Stimulated activated CD8-positive, alpha-beta memory T cell treated with anti-CD3 and anti-CD28 coated beads, Interleukin-15, amount 100 ng/mL, for 1 hour (primary cell): ENCODE measurements around the gene CCDC73.
A peak's percentile ranks its signal among the peaks of the same experiment; 100 is the strongest.
"Not testable (repeated sequence)": the region's sequence is repeated elsewhere in the genome, so short reads cannot be mapped to it uniquely, and the experiment has no call there.

Source experiments
- DNase-seq: peaks from one replicate; pipeline ENCODE4 v3.0.0-alpha.2; 2020; ENCODE audit warnings: low read depth

The CCDC73 gene

DNA sequence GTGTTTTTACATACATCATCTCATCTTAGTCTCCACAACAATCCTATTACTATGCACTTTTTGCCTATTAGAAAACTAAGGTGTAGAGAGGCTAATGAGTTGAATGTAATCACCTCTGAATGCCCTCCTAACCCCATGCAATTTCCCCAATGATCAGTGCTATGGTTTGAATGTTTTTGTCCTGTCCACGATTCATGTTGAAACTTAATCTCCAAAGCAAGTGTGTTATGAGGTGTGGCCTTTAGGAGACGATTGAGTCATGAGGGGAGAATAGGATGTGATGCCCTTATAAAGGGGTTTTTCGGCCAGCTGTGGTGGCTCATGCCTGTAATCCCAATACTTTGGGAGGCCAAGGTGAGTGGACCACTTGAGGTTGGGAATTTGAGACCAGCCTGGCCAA, 2.0 kb upstream of the CCDC73 start:
- no peak for DNase-seq

DNA sequence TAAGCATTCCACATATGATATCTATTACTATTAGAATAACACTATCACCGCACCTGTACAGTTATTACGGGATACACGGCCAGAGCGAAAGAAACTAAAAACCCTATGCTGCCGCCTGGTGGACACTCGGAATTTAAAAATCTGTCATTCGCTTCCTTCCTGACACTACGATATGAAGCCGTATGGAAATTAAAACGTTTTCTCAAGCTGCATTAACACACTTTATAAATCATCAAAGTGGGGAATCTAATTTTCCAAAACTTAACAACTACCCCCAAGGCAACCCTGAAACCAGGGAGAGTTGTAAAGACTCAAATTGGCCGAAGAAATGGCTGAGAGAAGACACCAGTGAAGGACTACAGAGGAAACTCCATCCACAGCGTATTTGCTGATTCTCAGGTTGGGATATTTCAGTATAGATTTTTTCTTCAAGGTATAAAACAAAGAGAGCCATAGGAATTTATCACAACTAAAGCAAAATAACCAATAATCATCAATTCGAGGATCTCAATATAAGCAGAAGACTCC, 1.4 kb downstream of the CCDC73 start:
- DNase-seq: peak; percentile 42

DNA sequence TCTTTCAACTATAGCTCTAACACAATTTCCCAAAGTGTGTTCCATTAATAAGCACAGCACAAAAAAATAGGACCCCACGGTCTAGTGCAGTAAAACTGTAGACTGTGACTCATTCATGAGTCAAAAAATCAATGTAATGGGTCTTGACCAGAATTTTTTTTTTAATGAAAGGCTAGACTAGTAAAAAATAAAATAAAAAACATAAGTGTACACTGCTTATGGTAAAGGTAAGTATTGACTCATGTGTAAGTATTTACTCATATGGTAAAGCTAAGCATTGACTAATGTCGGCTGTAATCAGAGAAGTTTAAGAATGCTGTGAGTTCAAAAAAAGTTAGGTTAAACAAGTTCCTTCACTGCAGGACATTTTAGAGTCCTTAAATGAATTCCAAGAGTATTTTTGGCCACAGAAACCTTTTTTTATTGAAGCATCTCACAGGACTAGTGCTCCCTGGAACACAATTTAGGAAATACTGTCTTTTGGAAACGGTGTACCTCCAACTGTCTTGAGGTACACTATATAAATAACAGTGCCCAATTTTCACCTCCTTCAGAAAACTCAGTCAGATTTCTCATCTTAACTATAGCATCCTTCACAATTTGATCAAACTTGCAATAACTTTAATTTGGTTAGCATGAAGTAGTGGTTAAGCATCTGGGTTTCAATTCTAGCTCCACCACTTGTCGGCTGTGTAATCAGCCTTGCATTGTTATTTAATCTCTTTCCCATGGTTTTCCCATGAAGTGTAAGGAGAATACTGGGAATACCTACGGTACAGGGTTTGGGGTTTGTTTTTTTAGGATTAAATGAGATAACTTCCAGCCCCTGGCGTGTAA, 2.1 kb downstream of the CCDC73 start:
- DNase-seq: no peak

DNA sequence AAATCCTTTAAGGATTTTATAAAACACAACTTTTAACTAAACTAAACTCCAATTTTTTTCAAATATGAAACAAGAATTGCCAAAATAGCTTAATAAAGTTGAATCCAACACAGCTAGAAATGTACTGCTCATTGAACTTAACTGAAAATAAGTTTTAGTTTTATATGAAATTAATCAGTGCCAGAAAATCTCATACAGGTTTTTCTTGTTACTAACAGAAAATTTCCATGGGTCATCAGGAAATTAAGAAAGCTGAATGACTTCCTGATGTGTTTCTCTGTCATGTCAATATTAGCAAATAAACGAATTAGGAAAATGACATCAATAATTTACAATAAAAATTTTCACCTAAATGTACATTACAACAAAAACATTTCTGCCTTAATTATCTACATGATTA, 3.5 kb downstream of the CCDC73 start:
- no peak for DNase-seq

DNA sequence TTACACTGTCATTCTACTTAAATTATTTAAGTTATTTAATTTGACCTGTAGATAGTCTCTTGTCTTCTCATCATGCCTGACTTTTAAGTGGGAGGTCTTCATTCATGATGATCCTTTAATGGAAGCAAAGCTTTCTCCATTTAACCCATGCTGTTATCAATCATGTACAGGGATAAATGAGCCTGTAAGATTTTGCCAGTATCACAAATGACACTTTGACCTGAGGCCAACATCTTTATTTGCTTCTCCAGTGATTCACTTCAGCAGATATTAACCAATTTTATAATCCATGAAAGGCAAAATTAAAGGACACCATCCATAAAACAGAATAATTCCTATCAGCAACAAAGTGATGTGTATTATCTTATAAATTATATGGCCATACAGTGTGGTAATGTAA, 7.7 kb downstream of the CCDC73 start:
- no peak for DNase-seq

DNA sequence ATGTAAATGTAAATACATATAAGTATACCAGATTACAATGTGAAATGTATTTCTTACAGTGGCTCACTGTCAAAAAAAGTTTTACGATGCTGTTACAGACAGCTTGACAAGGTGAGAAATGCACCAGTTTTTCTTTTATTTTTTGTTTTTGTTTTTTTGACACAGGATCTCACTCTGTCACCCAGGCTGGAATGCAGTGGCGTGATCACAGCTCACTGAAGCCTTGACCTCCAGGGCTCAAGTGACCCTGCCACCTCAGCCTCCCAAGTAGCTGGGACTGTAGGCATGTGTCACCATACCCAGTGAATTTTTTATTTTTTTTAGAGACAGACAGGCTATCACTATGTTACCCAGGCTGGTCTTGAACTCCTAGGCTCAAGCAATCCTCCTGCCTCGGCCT, 9.2 kb downstream of the CCDC73 start:
- DNase-seq: no peak

DNA sequence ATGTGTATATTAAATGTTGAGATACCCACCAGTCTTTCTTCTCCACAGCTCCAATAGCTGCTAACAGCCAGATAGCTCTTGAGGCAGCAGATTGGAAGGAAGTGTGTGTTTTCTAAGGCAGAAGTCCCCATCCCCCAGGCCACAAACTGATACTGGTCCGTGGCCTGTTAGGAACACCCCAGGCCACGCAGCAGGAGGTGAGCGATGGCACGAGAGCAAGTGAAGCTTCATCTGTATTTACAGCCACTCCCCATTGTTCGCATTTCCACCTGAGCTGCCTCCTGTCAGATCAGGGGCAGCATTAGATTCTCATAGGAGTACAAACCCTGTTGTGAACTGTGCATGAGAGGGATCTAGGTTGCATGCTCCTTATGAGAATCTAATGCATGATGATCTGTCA, 12.7 kb downstream of the CCDC73 start:
- DNase-seq: no peak

DNA sequence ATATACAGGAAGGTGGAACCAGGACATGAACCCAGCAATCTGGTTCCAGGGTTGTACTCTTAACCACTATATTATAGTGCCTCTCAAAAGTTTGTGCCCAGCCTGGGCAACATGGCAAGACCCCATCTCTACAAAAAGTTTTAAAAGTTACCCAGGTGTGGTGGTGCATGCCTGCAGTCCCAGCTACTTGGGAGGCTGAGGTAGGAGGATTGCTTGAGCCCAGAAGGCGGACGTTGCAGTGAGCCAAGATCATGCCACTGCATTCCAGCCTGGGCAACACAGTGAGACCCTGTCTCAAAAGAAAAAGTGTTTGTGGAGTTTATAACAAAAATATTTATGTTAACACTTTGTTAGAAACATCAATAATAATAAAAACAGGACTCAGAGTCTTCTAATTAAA, 13.6 kb downstream of the CCDC73 start:
- DNase-seq: not testable (repeated sequence)

DNA sequence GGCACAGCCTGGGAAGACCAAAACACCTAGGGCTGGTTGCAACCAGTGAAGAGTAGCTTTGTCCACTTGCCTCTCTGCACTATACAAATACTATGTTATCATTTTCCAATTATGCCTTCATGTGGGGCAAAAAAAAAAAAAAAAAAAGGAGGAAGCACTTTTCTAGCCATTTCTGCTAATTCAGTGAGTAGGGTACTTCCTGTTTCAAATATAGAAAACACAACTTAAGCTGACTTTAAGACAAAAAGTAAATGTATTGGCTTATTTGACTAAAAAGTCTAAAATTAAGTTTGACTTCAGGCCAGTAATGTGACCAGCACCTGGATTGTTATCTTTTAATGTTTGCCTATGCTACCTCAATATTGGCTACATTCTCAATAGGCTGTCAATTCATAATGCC, 15.3 kb downstream of the CCDC73 start:
- no peak for DNase-seq

DNA sequence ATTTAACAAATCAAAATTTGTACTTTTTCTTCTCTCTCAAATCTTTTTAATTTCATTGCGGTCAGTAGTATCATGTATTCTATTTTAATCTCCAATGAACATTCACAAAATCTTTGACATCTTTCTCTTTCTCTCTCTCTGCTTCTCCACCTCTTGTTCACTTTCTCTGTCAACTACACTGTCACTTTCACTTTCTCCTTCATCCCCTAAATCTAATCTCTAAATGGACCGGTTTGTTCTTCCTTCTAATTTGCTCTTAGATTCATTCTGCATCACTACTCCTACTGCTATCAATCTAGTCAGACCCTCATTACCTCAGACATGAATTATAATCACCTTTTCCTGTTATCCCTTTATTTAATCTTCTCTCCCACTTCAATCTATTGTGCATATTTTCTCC, 18.6 kb downstream of the CCDC73 start:
- no peak for DNase-seq

DNA sequence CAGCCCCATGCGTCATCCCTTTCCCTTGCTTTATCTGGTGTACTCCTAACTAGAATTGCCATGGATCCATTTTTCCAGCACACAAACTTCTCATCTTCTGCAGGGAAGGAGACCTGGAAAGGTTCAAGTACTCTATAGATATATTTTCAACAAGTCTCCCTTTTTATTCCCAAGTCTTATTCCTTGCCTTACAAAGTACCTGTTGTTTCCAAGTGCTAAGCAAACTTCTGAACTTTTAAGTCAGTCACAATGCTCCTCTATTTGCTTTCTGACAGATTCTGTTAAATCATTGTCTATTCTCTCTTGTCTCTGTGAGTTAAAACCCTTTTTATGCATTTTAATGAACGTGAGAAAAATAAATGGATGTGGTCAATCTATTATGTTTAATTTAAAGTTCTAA, 20.4 kb downstream of the CCDC73 start:
- DNase-seq: no peak

DNA sequence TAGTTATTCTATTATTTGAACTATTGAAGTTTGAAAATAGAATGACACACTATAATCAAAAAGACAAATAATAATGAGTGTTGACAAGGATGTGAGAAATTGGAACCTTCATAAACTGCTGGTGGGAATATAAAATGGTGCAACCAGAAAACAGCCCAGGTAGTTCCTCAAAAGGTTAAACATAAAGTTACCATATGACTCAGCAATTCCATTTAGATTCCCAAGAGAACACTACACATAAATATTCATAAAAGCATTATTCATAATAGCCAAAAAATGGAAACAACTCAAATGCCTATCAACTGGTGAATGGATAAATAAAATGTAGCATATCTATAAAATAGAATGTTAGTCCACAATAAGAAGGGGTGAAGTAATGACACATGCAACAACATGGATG, 21.7 kb downstream of the CCDC73 start:
- DNase-seq: no peak

DNA sequence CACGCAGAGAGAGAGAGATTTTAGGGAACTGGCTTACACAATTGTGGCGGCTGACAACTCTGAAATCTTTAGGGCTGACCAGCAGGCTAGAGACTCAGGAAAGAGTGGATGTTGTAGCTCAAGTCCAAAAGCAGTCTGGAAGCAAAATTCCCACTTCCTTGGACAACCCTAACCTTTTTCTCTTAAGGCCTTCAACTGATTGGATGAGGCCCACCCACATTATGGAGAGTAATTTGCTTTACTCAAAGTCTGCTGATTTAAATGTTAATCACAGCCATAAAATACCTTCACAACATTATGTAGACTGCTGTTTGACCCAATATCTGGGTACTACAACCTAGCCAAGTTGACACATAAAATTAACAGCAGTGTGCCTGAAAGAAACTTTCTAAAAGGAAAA, 32.7 kb downstream of the CCDC73 start:
- not testable (repeated sequence) for DNase-seq

DNA sequence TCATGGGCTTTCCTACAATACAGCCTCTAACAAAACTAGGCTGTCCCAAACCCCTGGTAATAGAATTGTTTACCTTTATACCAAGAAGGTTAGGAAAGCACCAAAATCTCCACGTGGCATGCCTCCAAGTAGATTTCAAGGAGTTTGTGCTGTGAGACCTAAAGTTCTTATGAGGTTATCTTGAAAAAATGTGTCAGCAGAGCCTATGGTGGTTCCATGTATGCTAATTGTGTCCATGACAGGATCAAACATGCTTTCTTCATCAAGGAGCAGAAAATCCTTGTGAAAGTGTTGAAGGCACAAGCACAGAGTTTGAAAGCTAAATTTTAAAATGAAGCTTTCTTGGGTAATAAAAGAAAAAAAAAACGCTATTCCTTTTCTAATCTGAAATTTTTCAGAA, 36.2 kb downstream of the CCDC73 start:
- no peak for DNase-seq

DNA sequence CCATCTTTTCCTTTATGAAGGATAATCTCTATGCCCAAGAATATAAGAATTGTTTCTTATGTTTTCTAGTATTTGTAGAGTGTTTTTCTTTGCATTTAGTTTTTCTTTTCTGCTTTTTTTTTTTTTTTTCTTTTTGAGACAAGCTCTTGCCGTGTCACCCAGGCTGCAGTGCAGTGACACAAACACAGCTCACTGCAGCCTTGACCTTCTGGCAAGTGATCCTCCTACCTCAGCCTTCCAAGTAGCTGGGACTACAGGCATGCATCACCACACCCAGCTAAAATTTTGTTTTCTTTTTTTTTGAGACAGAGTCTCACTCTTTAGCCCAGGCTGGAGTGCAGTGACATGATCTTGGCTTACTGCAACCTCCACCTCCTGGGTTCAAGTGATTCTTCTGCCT, 41.3 kb downstream of the CCDC73 start:
- not testable (repeated sequence) for DNase-seq

DNA sequence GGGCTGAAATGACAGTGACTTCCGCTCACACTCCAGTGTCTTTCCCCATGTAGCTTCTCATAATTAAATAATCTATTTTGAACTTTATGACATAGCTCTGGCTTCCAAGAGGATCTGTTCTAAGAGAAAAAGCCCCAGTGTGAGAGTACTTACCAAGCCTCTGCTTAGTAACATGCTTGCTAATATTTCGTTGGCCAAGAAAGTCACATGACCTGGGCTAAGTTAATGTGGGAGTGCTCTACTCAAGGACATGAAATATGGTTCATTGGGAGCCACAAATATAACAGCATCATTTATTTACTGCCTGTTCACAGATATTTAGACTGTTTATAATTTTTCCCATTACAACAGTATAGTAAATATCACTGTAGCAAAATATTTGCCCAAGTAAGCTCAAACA, 42.5 kb downstream of the CCDC73 start:
- DNase-seq: no peak

DNA sequence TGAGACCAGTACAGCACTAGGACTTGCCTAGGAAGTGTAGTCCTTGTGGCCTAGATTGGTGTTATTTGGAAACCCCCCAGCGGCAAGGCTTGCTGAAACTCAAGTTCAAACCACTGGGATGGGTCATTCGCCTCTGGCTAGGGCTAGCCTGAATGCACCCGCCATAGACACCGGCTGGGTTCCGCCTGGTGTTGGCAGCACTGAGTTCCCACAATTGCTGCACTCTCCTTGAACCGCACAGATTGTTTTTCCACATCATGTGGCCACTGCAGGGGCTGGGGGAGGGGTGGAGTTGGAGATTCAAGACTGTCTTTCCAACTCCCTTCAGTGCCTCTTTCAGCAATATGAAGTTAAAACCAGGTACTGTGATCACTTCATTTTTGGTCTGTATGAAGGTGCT, 43.1 kb downstream of the CCDC73 start:
- no peak for DNase-seq

DNA sequence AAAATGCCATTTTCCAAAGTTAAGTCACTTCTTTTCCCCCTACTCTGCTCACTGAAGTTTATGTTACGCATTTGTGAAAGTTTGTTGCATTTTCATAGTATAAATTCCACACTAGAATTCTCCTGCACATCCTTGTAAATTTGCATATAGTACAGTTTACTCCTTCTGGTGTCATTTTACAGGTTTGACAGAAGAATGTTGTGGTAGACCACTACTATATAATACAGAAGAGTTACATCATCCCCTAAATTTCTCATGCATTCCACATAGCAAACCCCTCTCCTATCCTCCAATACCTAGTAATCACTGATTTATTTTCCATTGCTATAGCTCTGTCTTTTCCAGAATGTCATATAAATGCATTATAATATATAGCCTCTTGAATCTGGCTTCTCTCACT, 64.5 kb downstream of the CCDC73 start:
- no peak for DNase-seq

DNA sequence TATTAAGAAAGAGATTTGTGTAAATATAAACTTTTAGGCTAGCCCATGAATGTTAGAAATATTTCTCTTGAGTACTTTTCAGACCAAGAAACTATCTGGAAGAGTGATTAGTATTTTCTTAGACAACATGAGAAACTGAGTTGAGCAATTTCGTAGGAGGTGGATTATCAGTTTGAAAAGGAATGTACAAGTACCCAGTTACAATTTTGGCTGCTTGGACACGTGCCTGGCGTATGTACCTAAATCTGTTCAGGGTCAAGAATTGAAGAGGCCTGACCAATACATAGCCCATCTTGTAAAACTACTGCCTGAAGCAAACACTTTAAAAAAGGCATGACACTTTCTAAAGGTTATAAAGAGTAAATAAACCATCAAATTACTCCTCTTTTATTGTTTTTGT, 71.1 kb downstream of the CCDC73 start:
- DNase-seq: no peak

DNA sequence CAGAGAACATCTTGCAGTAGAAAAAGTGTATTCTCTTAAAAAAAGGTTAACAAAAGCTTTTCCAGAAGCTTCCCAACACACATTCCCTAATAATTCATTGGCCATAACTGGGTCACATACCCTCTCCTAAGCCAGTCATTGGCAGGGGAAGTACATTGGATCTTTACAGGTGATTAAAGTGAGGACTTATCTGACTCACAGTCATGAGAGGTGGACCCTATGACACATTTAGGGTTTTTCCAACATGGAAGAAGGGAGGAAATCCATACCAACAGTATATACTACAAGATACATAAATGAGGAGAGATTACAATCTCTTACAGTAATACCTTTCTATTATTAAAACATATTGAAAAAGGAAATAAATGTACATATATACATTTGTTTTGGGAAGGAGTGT, 72.2 kb downstream of the CCDC73 start:
- no peak for DNase-seq

DNA sequence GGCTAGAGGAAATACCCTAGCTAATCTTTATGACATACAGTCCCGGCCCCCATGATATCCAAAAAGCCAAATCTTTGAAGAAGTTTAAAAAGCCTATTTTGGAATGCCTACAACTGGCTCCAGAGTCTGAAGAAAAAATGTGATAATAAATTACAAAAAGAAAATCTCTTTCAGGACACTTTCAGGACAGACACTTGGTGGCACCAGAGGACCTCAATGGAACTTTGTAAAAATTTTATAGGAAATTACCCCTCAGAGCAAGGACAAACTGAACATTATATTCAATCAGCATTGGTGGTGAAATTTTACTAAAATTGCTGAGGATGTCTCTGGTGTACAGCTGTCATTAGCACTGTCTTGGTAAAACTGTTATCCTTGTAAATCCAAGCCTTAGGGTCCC, 81.0 kb downstream of the CCDC73 start:
- no peak for DNase-seq

DNA sequence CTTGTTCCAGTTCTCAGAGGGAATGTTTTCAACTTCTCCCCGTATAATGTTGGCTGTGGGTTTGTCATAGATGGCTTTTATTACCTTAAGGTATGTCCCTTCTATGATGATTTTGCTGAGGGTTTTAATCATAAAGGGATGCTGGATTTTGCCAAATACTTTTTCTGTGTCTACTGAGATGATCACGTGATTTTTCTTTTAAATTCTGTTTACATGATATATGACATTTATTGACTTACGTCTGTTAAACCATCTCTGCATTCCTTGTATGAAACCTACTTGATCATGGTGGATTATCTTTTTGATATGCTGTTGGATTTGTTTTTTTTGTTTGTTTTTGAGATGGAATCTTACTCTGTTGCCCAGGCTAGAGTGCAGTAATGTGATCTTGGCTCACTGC, 85.5 kb downstream of the CCDC73 start:
- DNase-seq: not testable (repeated sequence)

DNA sequence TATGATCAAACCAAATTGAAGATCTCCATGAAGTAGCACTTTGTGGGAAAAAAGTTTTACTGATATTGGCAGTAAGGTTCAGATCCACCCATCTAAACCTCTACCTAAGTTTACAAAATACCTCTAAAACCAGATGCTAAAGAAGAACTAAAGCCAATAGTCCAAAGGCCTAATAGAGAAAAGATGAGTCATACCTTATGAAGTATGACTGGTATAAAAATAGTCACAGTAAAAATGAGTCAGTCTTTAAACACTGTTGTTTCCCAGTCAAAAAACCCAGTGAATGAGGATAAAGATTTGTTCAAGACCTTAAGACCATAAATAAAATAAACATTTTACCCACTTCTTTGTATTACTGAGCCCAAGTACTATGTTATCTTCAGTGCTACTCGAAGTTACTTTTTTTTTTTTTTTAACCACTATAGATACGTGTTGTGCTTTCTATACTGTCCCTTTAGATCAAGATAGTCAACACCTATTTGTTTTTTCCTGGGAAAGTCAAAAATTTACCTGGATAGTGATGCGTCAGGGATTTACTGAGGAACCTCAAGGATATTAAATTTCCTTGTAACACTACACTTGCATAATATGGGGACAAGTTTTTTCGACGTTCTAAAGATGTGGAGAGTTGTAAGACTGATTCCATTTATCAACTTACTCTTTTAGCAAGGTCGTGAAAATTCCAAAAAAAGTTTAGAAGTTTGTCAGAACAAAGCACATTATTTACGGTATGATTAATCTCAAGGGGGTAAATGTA, 87.3 kb downstream of the CCDC73 start:
- DNase-seq: no peak
